ENCODE measurements around the gene EVC2.

The EVC2 gene

DNA sequence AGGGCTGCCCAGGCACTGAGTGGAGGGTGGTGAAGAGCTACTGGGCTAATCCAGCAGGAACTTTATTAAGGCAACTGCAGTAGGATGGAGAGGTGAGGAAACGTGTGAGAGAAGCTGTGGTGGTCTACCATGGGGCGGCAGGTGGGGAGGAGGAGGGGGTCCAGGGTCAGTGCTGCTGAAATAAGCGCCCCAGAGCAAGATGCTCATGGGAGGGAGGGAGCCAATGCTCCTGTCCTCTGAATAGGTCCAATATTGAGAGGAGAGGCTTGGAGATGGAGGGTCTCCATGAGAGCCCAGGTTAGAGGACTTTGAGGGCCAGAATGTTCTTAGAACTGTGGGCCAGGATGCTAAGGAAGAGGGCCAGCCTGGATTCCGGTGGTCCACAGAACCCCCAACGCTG, 37.9 kb upstream of the EVC2 start:
- Histone ChIP-seq H3K9ac (no peak overlapping the region), H3K27ac (no peak overlapping the region), H3K79me2 (no peaks in the 10 kb centered on the region), H3K9me3 (ENCODE audit: control insufficient read depth, low read length) (no peaks in the 10 kb centered on the region), H3K36me3 (ENCODE audit: control insufficient read depth, insufficient read depth, low read length) (no peaks in the 10 kb centered on the region), H3K27me3 (ENCODE audit: control insufficient read depth, insufficient read depth, low read length) (no peaks in the 10 kb centered on the region), H2AFZ (no peak overlapping the region), H3K4me1 (no peaks in the 10 kb centered on the region), H3K4me2 (ENCODE audit: low read length) (no peak overlapping the region), H3K4me3 (ENCODE audit: low read depth, low read length) (no peak overlapping the region)
- TF ChIP-seq, protein P1, sequence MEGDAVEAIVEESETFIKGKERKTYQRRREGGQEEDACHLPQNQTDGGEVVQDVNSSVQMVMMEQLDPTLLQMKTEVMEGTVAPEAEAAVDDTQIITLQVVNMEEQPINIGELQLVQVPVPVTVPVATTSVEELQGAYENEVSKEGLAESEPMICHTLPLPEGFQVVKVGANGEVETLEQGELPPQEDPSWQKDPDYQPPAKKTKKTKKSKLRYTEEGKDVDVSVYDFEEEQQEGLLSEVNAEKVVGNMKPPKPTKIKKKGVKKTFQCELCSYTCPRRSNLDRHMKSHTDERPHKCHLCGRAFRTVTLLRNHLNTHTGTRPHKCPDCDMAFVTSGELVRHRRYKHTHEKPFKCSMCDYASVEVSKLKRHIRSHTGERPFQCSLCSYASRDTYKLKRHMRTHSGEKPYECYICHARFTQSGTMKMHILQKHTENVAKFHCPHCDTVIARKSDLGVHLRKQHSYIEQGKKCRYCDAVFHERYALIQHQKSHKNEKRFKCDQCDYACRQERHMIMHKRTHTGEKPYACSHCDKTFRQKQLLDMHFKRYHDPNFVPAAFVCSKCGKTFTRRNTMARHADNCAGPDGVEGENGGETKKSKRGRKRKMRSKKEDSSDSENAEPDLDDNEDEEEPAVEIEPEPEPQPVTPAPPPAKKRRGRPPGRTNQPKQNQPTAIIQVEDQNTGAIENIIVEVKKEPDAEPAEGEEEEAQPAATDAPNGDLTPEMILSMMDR (IDR thresholded peaks at IDR 0.05) = no peak

DNA sequence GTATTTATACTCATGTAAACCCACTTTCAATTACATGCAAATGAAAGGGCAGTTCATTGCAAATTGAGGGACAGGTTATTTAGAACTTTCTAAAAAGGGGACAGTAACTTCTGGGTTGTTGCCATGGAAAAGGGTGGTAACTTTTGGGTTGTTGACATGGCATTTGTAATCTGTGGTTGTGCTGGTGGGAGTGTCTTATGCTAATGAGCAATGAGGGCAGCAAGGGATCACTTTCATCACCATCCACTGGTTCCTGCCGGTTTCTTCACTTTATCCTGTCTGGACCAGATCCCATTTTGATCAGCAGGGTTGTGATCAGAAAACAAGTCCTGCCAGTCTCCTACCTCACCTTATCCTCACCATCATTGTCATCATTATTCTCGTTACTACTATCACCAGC, 34.6 kb upstream of the EVC2 start:
- Histone ChIP-seq H3K27ac (no peak overlapping the region), H3K4me1 (no peaks in the 10 kb centered on the region)

GRCh38 chr4:5742388-5742787, 34.0 kb upstream of the EVC2 start:
- Histone ChIP-seq H3K4me1 (no peaks in the 10 kb centered on the region), H3K4me2 (ENCODE audit: low read length) (no peak overlapping the region), H3K79me2 (no peaks in the 10 kb centered on the region), H2AFZ (no peak overlapping the region), H3K27me3 (ENCODE audit: control insufficient read depth, insufficient read depth, low read length) (no peaks in the 10 kb centered on the region), H3K27ac (no peak overlapping the region), H3K4me3 (ENCODE audit: low read depth, low read length) (no peak overlapping the region), H3K9ac (no peak overlapping the region), H3K9me3 (ENCODE audit: control insufficient read depth, low read length) (no peaks in the 10 kb centered on the region), H3K36me3 (ENCODE audit: control insufficient read depth, insufficient read depth, low read length) (no peaks in the 10 kb centered on the region)
- TF ChIP-seq, protein P1 (IDR thresholded peaks at IDR 0.05) = no peak

More for the DNA sequence above, 34.6 kb upstream of the EVC2 start:
- TF ChIP-seq, protein P1 (IDR thresholded peaks at IDR 0.05) = no peak
- H3K9me3 ChIP-seq (ENCODE audit: control insufficient read depth, low read length) = no peaks in the 10 kb centered on the region
- H3K4me3 ChIP-seq (ENCODE audit: low read depth, low read length) = no peak overlapping the region
- H3K27me3 ChIP-seq (ENCODE audit: control insufficient read depth, insufficient read depth, low read length) = no peaks in the 10 kb centered on the region
- H3K79me2 ChIP-seq = no peaks in the 10 kb centered on the region
- no peak overlapping the region for H2AFZ ChIP-seq
- H3K9ac ChIP-seq = no peak overlapping the region
- H3K4me2 ChIP-seq (ENCODE audit: low read length) = no peak overlapping the region
- no peaks in the 10 kb centered on the region for H3K36me3 ChIP-seq (ENCODE audit: control insufficient read depth, insufficient read depth, low read length)

GRCh38 chr4:5738061-5738460, 29.7 kb upstream of the EVC2 start:
- Histone ChIP-seq H3K27me3 (ENCODE audit: control insufficient read depth, insufficient read depth, low read length) (no peaks in the 10 kb centered on the region), H3K9ac (no peak overlapping the region), H3K79me2 (no peaks in the 10 kb centered on the region), H2AFZ (no peak overlapping the region), H3K4me2 (ENCODE audit: low read length) (no peak overlapping the region), H3K4me1 (no peaks in the 10 kb centered on the region), H3K36me3 (ENCODE audit: control insufficient read depth, insufficient read depth, low read length) (no peaks in the 10 kb centered on the region), H3K9me3 (ENCODE audit: control insufficient read depth, low read length) (no peaks in the 10 kb centered on the region), H3K27ac (no peak overlapping the region), H3K4me3 (ENCODE audit: low read depth, low read length) (no peak overlapping the region)
- TF ChIP-seq, protein P1 (IDR thresholded peaks at IDR 0.05) = no peak

GRCh38 chr4:5735463-5735862, 27.1 kb upstream of the EVC2 start:
- Histone ChIP-seq H3K4me2 (ENCODE audit: low read length) (no peak overlapping the region), H3K4me3 (ENCODE audit: low read depth, low read length) (no peak overlapping the region), H3K27me3 (ENCODE audit: control insufficient read depth, insufficient read depth, low read length) (no peaks in the 10 kb centered on the region), H3K4me1 (no peaks in the 10 kb centered on the region), H2AFZ (no peak overlapping the region), H3K79me2 (no peaks in the 10 kb centered on the region), H3K9ac (no peak overlapping the region), H3K9me3 (ENCODE audit: control insufficient read depth, low read length) (no peaks in the 10 kb centered on the region), H3K36me3 (ENCODE audit: control insufficient read depth, insufficient read depth, low read length) (no peaks in the 10 kb centered on the region), H3K27ac (no peak overlapping the region)
- TF ChIP-seq, protein P1 (IDR thresholded peaks at IDR 0.05) = no peak

All from parathyroid adenoma (tissue), 2 donors.